GM21515 (cell line): ENCODE measurements around the gene SOS2.

Experiments used
- ATAC-seq: cut with Tn5 transposase; IDR thresholded peaks from one replicate; pipeline ENCODE4 v1.9.1; 2021; ENCODE audit not compliant: unreplicated experiment

The SOS2 gene

DNA sequence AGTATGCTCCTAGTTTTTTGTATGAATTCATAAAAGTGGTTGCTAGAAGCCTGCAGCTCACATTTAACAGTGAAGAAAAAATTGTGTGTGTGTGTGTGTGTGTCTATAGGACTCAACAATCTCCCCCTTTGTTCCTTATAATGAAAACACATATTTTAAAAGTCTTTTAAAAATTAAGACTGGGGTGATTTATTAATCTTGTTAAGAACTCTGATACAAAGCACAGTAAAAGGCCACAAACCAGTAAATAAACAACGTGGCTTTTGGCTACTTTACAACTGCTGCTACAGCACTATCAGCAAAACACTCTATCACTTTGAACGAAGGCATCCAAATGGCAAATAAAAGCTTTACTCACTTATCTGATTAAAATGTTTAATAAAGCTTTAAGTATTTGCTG lies 114.4 kb downstream of the SOS2 start:
- no peak for ATAC-seq

DNA sequence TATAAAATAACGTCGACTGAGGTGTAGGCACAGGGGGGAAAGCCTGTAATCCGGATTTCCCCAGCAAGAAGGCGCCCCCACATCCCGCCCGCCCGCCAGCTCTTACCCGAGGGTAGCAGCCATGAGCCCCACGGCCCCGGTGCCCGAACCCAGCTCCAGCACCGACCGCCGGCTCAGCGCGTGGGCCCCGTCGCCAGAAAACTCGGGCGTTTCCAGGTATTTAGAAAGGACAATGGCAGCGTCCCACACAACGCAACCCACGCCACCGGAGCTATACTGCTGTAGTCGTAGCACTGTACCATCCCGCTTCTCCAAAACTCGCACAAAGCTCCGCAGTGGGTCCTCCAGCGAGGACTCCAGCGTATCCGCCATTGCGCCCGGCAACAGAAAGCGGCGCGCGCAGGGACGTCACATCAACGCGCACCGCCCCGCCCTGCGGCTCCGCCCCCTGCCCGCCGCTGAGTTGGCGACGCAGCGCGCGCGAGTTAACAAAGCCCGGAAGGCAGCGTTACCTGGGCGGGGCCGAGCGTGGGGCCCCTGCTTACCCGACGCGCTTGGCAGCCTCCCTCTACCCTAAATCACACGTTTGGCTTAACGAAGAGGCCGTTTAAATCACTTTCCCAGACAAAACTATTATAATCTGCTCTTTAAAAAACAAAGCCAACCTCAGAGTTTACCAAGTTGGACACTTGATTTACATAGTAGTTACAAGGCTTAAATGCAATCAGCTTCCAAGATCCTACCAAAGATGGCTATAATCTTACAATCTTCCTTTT lies 115.0 kb downstream of the SOS2 start, which contains the start of gene VCPKMT:
TSS of gene VCPKMT (minus strand) at position 392 of the 776 bp plus-strand sequence. CDS start at position 372, 20 bp downstream.
- ATAC-seq, result peak; percentile 93

DNA sequence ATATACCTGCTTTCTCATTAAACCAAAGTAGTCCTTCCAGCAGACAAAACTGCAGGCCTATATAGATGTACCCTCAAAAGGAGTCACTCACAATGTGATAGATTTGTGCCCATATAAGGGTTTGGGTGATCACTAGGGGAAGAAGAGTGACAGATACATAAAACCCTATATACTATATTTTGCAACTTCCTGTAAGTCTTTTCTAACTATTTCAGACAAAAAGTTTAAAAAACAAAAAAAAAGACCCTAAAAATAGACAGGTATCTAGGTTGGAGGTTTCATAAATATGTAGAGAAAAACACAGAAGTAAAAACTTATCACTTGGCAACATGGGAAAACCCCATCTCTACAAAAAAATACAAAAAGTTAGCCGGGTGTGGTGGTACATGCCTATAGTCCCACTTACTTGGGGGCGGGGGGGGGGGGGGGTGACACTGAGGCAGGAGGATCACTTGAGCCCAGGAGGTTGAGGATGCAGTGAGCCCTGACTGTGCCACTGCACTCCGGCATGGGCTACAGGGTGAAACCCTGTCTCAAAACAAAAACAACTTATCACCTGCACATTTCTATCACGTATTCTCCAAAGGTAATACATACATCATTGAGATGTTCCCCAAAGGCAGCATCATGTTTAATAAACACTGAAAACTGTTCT lies 117.9 kb downstream of the SOS2 start:
- ATAC-seq, result no peak

DNA sequence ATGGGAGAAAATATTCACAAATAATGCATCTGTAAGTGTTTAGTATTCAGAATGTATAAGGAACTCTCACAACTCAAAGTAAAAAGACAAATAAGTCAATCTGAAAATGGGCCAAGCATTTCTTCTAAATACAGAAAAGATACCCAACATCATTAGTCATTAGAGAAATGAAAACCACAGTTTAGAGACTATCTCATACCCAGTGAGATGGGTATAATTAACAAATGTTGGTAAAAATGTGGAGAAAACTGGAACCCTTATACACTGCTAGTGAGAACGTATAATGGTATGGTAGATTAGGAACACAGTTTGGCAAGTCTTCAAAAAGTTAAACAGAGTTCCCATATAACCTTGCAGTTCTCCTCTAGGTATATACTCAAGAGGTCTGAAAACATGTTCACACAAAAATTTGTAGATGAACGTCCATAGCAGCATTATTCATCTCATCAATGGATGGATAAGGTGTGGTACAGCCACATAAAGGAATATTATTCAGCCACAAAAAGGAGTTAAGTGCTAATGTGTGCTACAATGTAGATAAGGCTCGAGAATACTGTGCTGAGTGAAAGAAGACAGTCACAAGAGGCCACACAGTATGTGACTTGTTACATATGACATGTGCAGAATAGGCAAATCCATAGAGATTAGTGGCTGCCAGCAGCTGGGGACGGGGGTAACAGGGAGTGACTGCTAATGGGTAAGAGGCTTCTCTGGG lies 120.9 kb downstream of the SOS2 start:
- ATAC-seq, result no peak

DNA sequence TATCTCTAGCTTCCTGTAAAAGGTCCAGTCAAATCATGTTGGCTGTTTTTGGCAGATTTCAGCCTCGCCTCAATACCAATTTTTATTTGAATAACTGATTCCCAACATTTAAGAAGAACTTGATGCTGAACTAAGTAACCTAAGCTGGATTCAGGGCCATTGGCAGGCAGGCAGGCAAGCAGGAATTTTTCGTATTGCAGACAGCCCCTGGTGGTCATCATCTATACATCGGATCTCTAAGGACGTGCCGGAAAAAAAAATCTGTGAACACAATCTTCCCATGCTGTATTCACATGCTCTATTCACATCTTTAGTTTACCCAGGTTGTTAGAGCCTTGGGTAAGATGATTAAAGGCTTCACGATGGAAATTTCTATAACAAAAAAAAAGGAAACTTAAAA lies 122.0 kb downstream of the SOS2 start:
- no peak for ATAC-seq

DNA sequence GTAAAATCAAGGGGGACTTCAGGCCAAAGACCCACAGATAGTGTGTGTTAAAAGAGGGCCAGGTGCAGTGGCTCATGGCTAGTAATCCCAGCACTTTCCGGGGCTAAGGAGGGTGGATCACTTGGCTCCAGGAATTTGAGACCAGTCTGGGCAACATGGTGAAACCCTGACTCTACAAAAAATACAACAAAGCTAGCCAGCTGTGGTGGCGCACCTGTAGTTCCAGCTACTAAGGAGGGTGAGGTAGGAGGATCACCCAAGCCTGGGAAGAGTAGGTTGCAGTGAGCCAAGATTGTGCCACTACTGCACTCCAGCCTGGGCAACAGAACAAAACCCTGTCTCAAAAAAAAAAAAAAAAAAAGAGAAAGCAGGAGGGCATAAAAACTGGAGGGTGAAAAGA lies 123.5 kb downstream of the SOS2 start:
- no peak for ATAC-seq

DNA sequence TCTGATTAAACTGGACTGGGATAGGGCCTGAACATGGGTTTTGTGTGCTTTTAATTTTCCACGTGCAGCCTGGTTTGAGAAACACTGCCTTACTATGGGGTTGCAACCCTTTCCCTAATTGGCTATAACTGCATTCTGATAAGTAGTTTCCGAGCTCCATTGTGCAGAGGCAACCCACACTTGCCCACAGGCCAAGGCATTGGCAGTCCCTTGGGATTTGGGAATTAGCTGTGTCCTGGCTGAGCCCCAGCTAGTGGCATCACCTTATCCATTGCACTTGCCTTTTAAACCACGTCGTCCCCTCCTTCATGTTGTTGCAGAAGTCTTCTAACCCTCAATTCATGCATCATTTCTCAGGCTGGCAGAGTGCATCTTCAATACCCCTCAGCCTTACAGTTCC lies 125.2 kb downstream of the SOS2 start:
- ATAC-seq, result no peak

DNA sequence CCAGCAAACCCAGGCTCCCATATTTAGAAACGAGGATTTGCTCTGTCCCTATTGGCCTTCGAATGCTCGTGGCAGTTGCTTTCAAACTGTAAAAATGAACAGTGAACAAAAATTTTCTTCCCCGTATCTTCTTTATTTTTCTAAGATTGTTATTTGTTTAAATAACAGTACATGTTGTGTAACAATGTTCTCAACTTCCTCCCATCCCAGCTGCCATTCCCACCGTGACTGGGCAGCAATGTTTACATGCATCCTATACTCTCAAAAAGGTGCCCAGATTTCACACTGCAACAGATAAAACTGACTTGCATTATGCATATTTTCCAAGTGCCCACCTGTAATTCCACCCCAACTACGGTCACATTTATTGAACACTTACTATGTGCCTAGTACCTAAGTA lies 127.8 kb downstream of the SOS2 start:
- no peak for ATAC-seq

DNA sequence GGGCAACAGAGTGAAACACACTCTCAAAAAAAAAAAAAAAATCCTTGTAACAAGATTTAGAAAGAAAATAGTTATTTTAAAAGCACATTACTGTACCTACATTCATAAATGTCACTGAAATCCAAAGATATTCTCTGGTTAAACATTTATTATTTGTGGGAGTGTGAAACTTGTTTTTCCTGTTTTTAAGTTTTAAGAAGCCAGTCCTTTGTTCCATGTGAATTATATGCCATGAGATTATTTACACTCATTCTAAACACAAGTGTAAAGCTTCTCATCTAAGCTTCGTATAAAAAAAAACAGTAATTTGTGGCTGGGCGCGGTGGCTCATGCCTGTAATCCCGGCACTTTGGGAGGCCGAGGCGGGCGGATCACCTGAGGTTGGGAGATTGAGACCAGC lies 130.0 kb downstream of the SOS2 start:
- no peak for ATAC-seq

DNA sequence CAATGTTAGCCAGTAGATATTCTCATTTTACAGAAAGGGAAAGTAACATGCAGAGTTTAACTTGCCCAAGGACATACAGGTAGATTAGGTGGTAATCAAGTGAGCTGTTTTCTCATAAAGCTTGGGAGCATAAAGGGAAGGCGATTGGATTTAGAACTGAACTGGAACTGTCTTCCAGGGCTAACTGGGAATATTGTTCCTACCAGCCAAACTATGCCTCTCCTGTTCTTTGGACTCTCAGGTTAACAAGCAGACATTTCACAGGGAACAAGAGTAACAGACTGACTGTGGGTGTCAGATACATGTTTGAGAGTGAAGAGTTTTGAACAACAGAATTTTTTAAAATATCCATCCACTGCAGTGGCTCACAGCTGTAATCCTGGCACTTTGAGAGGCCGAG lies 130.6 kb downstream of the SOS2 start:
- ATAC-seq, result no peak

DNA sequence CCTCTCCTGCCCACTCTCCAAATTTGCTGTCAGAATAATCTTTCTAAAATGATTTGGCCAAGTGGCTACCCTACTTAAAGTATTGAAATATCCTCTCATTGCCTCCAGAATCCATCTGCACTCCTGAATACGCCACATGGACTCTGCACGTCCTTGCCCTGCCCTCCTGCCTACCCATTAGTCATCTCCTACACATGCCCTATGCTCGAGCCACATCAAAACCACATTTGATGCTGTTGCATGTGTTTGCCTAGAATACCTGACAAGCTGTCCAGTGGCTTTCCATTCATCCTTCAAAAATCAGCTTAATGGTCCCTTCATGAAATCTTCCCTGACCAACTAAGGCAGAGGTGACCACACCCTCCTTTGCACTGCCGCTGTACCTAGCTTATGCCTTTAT lies 132.0 kb downstream of the SOS2 start:
- no peak for ATAC-seq

DNA sequence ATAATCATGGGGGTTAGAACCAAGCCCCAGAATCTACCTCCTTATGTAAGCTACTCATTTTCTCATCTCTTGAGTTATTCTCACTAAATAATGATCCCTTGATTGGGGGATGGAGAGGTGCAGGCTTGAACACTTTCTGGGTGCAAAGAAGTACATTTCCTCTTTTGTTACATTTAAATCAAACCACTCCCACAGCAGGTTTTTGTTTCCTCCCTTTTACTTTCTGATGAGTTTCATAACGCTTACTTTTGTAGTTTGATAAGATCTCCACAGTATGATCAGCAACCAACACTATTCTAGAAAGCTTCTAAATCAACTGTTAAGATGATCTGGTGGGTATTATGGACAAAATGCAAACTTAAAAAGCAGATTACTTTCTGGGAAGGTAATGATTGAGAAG lies 135.5 kb downstream of the SOS2 start:
- no peak for ATAC-seq

DNA sequence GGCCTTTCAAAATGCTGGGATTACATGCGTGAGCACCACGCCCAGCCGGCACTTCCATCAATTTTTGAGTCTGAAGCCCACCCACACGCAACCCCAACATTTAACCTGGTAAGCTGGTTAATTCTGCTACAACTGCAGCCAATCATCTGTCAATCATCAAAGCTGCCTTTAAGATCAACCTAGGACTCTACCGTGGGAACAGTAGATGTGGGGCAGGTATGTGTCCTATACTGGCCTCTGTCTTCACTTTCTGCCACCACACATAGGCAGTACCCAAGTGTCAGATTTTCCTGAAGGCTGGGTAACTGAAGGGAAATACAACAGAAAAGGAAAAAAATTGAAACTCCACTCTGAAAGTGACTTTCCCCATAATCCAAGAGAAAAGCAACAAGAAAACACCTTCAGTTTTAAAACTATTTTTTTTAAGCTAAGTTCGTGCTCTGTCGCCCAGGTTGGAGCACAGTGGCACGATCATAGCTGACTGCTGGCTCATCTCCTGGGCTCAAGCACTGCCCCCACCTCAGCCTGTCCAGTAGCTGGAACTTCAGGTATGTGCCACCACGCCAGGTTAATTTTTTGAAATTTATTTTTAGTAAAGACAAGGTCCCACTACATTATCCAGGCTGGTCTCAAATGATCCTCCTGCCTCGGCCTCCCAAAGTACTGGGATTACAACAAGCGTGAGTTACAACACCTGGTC lies 137.2 kb downstream of the SOS2 start:
- no peak for ATAC-seq

DNA sequence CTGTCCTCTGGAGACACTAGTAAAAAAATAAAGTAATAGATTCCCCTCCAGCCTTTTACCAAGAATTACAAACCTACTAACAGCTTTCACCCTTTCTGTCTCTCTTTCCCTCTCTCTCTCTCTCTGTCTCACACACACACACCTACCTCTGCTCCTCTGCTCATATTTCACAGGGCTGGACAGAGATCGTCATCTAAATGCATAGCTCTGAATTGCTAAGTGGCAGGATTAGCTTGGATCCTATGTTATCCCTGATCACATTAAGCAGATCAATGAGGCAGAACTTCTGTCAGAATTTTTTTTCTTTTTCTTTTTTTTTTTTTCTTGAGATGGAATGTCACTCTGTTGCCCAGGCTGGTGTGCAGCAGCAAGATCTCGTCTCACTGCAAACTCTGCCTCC lies 137.9 kb downstream of the SOS2 start:
- ATAC-seq, result no peak

DNA sequence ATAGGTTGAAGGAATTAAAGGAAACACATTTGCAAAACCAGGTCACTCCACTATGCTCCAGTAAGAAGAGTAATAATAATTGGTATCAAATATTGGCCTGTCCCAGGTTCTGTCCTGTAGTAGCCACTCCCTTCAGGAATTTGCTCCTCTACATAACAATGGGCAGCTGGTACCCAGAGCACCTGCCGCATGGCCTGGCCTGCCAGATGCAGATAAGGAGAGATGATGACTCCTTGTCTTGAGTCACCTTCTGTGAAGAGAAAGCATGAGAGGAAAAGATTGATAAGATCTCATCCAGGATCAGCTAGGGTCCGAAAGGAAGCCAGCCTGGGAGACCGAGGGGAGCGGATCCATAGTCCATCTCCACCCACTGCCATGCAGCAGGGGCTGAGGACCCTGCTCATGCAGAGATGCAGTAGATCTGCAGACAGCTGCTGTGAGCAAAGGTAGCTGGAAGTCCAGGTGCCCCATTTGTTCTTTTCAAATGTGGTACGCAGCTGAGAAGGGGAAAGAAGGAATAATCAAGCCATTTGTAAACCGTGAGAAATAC lies 139.3 kb downstream of the SOS2 start:
- ATAC-seq, result no peak

DNA sequence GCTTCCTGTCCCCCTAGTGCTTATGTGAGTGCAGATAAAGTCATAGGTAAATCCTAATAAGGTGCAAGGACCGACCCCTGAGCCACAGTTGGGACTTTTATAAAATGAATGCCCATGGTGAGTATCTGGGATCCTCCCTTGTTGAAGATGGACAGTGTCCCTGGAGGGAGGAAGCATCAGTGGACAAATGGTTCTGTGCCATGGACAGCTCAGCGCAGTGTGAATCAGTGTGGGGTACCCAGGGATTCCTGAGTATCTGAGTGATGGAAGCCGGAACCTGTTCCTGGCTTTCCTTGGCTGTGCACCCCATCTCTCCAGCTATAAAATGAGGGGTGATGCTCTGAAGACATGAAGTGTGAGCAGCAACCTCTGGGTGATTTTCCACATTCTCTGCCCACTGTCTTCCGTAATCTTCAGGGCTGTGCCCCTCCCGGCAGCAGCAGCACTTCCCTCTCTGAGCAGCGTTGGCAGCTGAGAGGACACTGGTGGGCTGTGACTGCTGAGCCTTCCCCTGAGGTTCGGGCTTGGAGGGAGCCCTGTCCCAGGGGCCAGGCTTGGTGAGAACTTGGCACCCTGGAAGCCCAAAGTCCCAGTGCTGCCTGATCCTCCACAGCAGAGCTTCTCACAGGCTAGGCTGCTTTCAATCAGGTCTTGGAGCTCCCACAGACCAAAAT lies 140.0 kb downstream of the SOS2 start:
- no peak for ATAC-seq

DNA sequence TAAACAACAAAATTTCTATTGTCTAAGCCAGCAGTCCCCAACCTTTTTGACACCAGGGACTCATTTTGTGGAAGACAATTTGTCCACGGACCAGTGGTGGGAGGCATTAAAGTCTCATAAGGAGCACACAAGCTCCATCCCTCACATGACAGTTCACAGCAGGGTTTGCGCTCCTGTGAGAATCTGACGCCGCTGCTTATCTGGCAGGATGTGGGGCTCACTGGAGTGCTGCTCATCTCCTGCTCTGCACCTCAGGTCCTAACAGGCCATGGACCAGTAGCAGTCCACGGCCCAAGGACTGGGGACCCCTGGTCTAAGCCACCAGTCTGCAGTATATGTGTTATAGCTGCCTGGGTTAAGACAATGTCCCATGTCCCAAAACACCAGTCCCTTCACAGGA lies 142.2 kb downstream of the SOS2 start:
- ATAC-seq, result no peak

DNA sequence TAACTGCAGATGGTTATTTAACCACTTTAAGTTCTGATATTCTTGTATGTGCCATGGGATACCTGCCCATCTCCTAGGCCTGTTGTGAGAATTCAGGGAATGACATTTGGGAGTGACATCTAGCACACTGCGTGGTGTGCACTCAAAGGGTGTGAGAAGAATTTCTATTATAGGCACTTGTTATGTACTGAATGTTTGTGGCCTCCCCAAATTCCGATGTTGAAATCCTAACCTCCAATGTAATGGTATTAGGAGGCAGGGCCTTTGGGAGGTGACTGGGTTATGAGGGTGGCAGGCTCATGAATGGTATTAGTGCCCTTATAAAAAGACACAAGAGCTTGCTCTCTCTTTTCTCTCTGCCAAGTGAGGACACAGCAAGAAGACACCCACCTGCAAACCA lies 142.6 kb downstream of the SOS2 start:
- ATAC-seq, result no peak

DNA sequence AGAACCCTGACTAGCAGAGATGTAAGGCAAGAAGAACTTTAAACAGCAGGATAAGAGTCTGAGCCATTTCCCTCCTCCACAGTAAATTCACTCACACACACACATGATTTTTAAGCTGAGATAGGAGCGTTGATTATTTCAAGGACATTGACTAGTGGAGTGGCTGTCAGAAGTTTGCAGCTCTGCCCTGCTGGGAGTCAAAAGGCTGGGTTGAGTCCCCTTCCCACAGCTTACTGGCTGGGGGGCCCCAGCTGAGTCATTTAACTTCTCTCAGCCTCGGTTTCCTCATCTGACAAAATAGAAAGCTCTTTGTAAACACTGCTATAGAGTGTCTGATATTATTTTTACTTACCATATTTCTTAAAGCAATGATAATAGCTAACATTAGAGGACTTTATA lies 143.3 kb downstream of the SOS2 start:
- ATAC-seq, result no peak

DNA sequence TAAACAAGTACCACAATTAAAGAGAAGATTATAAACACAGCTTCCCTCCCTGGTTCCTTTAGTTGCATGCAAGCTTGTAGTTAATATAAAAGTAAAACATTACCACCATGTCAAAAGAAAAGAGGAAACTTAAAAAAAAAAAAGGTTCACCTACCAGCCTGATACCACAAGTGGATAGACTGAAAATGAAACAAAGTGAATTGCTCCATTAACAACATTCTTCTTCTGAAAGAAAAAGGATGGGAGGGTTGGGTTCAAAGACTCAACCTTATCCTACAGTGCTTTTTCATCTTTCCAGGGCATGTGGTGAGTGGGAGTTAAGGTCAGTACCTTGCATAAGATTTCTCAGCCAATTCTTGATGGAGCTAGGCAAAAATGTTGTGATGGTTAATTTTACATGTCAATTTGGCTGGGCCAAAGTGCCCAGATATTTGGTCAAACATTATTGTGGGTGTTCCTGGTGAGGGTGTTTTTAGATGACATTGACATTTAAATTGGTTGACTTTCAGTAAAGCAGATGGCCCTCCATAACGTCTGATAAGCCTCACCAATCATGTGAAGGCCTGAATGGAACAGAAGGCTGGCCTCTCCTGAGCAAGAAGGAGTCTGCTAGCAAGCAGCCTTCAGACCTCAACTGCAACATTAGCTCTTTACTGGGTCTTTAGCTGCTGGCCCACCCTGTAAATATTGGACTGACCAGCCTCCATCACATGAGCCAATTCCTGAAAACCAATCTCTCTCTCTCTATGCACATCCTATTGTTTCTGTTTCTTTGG lies 143.8 kb downstream of the SOS2 start:
- no peak for ATAC-seq
